DMS114 treated with DMSO at 0.1 percent for 48 hours (cell line): Measurements from ENCODE around the gene KCNQ1.

ENCODE experiments used
- DNase-seq: peaks from one replicate; lab custom pipeline; 2025; ENCODE audit not compliant: unreplicated experiment; lab: John Stamatoyannopoulos, UW

The KCNQ1 gene

GRCh38 chr11:2565447-2566222 is 120.8 kb downstream of the KCNQ1 start:
- no peak for DNase-seq

- no peak for DNase-seq
Measured at GRCh38 chr11:2566223-2567025, 121.6 kb downstream of the KCNQ1 start.

- DNase-seq = no peak
Measured at GRCh38 chr11:2567026-2567671, 122.3 kb downstream of the KCNQ1 start.

GRCh38 chr11:2569321-2569721 is 124.5 kb downstream of the KCNQ1 start:
- DNase-seq = no peak

- DNase-seq = no peak
Measured at GRCh38 chr11:2569731-2570210, 125.0 kb downstream of the KCNQ1 start.

GRCh38 chr11:2570211-2570811 is 125.5 kb downstream of the KCNQ1 start:
- no peak for DNase-seq

- no peak for DNase-seq
Measured at GRCh38 chr11:2570841-2571597, 126.2 kb downstream of the KCNQ1 start.

GRCh38 chr11:2571598-2572281 is 126.9 kb downstream of the KCNQ1 start:
- DNase-seq = no peak

- DNase-seq = no peak
Measured at GRCh38 chr11:2572491-2573239, 127.9 kb downstream of the KCNQ1 start.

- no peak for DNase-seq
Measured at GRCh38 chr11:2573240-2574042, 128.6 kb downstream of the KCNQ1 start.

GRCh38 chr11:2574043-2574552 is 129.3 kb downstream of the KCNQ1 start:
- no peak for DNase-seq

- DNase-seq = no peak
Measured at GRCh38 chr11:2574553-2575535, 130.0 kb downstream of the KCNQ1 start.

GRCh38 chr11:2575591-2576051 is 130.8 kb downstream of the KCNQ1 start:
- DNase-seq = no peak

GRCh38 chr11:2576111-2576510 is 131.3 kb downstream of the KCNQ1 start:
- DNase-seq = no peak

- DNase-seq = no peak
Measured at GRCh38 chr11:2576549-2576948, 131.7 kb downstream of the KCNQ1 start.

GRCh38 chr11:2577031-2577990 is 132.5 kb downstream of the KCNQ1 start:
- no peak for DNase-seq
